Measurements from ENCODE around the gene ADGRD1.

The ADGRD1 gene

GRCh38 chr12:131147293-131147692 lies 193.6 kb downstream of the ADGRD1 start:
- no peaks in the 10 kb centered on the region for H3K36me3 ChIP-seq (ENCODE audit: control insufficient read depth, low read depth, low read length)
- H3K4me1 ChIP-seq (ENCODE audit: control insufficient read depth, low read depth, low read length) = no peaks in the 10 kb centered on the region
- H3K27me3 ChIP-seq (ENCODE audit: control insufficient read depth, insufficient read depth, low read length) = no peaks in the 10 kb centered on the region
- no peak overlapping the region for H3K9ac ChIP-seq (ENCODE audit: low read length)
- no peak overlapping the region for H3K27ac ChIP-seq (ENCODE audit: low read length)
- no peak overlapping the region for H3K4me3 ChIP-seq (ENCODE audit: low read length)
- H3K9me3 ChIP-seq (ENCODE audit: control insufficient read depth, low read depth, low read length) = no peaks in the 10 kb centered on the region

DNA sequence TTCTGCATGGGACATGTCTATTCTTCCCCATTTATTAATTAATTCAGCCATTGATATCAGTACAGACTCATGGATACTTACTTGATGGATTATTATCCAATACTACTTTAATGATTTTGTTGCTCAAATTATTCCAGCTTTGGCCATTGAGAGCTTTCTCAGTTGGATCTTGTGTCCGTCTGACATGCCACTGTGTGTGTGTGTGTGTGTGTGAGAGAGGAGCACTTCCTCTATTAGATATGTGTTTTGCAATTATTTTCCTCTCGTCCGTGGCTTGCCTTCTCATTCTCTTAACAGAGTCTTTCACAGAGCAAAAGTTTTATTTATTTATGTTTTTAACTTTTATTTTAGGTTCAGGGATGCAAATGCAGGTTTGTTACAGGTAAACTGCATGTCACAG lies 194.2 kb downstream of the ADGRD1 start:
- Histone ChIP-seq H3K4me3 (ENCODE audit: low read length) (no peak overlapping the region), H3K9me3 (ENCODE audit: control insufficient read depth, low read depth, low read length) (no peaks in the 10 kb centered on the region), H3K27me3 (ENCODE audit: control insufficient read depth, insufficient read depth, low read length) (no peaks in the 10 kb centered on the region), H3K27ac (ENCODE audit: low read length) (no peak overlapping the region), H3K9ac (ENCODE audit: low read length) (no peak overlapping the region), H3K4me1 (ENCODE audit: control insufficient read depth, low read depth, low read length) (no peaks in the 10 kb centered on the region), H3K36me3 (ENCODE audit: control insufficient read depth, low read depth, low read length) (no peaks in the 10 kb centered on the region)

DNA sequence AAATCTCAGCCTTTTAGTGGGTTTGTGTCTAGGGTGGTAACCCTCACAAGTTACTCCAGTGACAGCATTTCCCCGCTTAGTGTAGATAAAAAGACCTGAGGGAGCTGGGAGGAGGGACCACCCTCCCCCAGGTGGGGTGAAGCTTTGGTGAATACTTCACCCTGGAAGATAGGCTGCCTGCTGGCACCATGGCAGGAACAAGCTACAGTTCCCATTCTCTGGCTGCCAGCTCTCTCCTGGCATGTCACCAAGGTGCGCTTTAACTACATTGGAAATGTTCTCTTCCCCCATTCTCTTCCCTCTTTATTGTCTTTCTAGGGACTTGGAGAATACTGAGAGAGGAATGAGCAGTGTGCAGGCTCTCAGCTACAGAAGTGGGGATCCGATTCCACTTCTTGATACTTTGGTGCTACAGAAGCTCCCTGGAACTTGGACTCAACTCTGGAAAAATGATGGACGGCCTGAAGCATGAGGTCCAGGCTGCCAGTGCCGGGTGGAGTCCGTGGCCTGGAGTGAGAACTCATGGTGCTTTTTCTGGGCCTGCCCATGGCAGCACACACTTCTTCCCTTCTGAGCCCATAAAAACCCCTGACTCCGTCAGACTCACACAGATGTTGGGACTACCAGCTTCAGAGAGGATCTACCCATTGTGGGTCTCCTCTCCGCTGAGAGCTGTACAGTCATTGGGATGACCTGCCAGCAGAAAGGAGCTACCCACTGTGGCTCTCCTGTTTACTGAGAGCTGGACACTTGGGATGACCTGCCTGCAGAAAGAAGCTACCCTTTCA lies 198.0 kb downstream of the ADGRD1 start:
- no peaks in the 10 kb centered on the region for H3K9me3 ChIP-seq (ENCODE audit: control insufficient read depth, low read depth, low read length)
- no peaks in the 10 kb centered on the region for H3K4me1 ChIP-seq (ENCODE audit: control insufficient read depth, low read depth, low read length)
- no peak overlapping the region for H3K4me3 ChIP-seq (ENCODE audit: low read length)
- H3K27me3 ChIP-seq (ENCODE audit: control insufficient read depth, insufficient read depth, low read length) = no peaks in the 10 kb centered on the region
- H3K27ac ChIP-seq (ENCODE audit: low read length) = no peak overlapping the region
- no peak overlapping the region for H3K9ac ChIP-seq (ENCODE audit: low read length)
- H3K36me3 ChIP-seq (ENCODE audit: control insufficient read depth, low read depth, low read length) = no peaks in the 10 kb centered on the region

DNA sequence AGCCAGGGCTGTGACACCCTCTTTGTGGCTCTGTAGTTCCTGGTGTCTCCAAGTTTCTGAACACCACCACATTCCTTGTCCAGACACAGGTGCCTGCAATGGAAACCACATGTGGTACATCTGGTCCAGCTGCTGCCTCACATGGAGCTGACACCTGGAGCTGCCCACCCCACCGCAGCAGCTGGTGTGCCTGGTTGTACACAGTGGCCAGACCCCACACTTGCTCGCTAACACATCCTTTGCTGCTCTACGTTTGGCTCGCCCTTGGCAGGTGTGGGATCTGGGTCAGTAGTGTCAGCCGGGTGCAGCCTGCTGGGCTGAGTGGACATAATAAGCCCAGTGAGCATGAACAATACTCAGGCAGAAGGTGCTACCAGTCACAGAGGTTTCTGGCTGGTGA lies 198.9 kb downstream of the ADGRD1 start:
- Histone ChIP-seq H3K27ac (ENCODE audit: low read length) (no peak overlapping the region), H3K27me3 (ENCODE audit: control insufficient read depth, insufficient read depth, low read length) (no peaks in the 10 kb centered on the region), H3K9ac (ENCODE audit: low read length) (no peak overlapping the region), H3K36me3 (ENCODE audit: control insufficient read depth, low read depth, low read length) (no peaks in the 10 kb centered on the region), H3K4me1 (ENCODE audit: control insufficient read depth, low read depth, low read length) (no peaks in the 10 kb centered on the region), H3K9me3 (ENCODE audit: control insufficient read depth, low read depth, low read length) (no peaks in the 10 kb centered on the region), H3K4me3 (ENCODE audit: low read length) (no peak overlapping the region)

- H3K4me1 ChIP-seq (ENCODE audit: control insufficient read depth, low read depth, low read length) = no peaks in the 10 kb centered on the region
- no peak overlapping the region for H3K4me3 ChIP-seq (ENCODE audit: low read length)
These were observed 199.3 kb downstream of the ADGRD1 start for GRCh38 chr12:131153016-131153415.

GRCh38 chr12:131153956-131154355 lies 200.2 kb downstream of the ADGRD1 start:
- Histone ChIP-seq H3K27me3 (ENCODE audit: control insufficient read depth, insufficient read depth, low read length) (no peaks in the 10 kb centered on the region), H3K9ac (ENCODE audit: low read length) (no peak overlapping the region), H3K4me3 (ENCODE audit: low read length) (no peak overlapping the region), H3K9me3 (ENCODE audit: control insufficient read depth, low read depth, low read length) (no peaks in the 10 kb centered on the region), H3K36me3 (ENCODE audit: control insufficient read depth, low read depth, low read length) (no peaks in the 10 kb centered on the region), H3K4me1 (ENCODE audit: control insufficient read depth, low read depth, low read length) (no peaks in the 10 kb centered on the region), H3K27ac (ENCODE audit: low read length) (no peak overlapping the region)

More at GRCh38 chr12:131153016-131153415, 199.3 kb downstream of the ADGRD1 start:
- H3K27me3 ChIP-seq (ENCODE audit: control insufficient read depth, insufficient read depth, low read length) = no peaks in the 10 kb centered on the region
- H3K9ac ChIP-seq (ENCODE audit: low read length) = no peak overlapping the region
- no peaks in the 10 kb centered on the region for H3K9me3 ChIP-seq (ENCODE audit: control insufficient read depth, low read depth, low read length)
- H3K27ac ChIP-seq (ENCODE audit: low read length) = no peak overlapping the region
- H3K36me3 ChIP-seq (ENCODE audit: control insufficient read depth, low read depth, low read length) = no peaks in the 10 kb centered on the region

GRCh38 chr12:131155131-131155530 lies 201.4 kb downstream of the ADGRD1 start:
- Histone ChIP-seq H3K27ac (ENCODE audit: low read length) (no peak overlapping the region), H3K9me3 (ENCODE audit: control insufficient read depth, low read depth, low read length) (no peaks in the 10 kb centered on the region), H3K4me3 (ENCODE audit: low read length) (no peak overlapping the region), H3K9ac (ENCODE audit: low read length) (no peak overlapping the region), H3K36me3 (ENCODE audit: control insufficient read depth, low read depth, low read length) (no peaks in the 10 kb centered on the region), H3K4me1 (ENCODE audit: control insufficient read depth, low read depth, low read length) (no peaks in the 10 kb centered on the region), H3K27me3 (ENCODE audit: control insufficient read depth, insufficient read depth, low read length) (no peaks in the 10 kb centered on the region)

GRCh38 chr12:131157743-131158142 lies 204.0 kb downstream of the ADGRD1 start:
- Histone ChIP-seq H3K9me3 (ENCODE audit: control insufficient read depth, low read depth, low read length) (no peaks in the 10 kb centered on the region), H3K4me1 (ENCODE audit: control insufficient read depth, low read depth, low read length) (no peaks in the 10 kb centered on the region), H3K9ac (ENCODE audit: low read length) (no peak overlapping the region), H3K27ac (ENCODE audit: low read length) (no peak overlapping the region), H3K4me3 (ENCODE audit: low read length) (no peak overlapping the region), H3K36me3 (ENCODE audit: control insufficient read depth, low read depth, low read length) (no peaks in the 10 kb centered on the region), H3K27me3 (ENCODE audit: control insufficient read depth, insufficient read depth, low read length) (no peaks in the 10 kb centered on the region)

DNA sequence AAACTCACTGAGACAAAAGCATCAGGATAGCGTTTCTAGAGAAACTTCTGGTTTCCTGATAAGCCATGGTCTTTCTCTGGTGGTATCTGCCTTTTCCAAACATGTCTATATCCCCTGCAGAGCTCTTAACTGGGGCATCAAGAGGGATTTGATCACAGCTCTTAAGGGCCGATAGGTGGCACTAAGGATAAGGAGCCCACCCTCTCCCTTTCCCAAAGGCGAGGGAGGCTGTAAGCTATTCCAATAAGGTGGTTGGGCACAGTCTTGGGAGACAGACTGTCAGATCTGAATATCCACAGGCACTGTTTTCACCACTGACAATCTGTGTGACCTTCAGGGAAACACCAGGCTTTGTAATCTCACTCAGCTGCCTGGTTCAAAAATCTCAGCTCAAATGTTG lies 206.0 kb downstream of the ADGRD1 start:
- Histone ChIP-seq H3K27ac (ENCODE audit: low read length) (no peak overlapping the region), H3K9me3 (ENCODE audit: control insufficient read depth, low read depth, low read length) (no peaks in the 10 kb centered on the region), H3K36me3 (ENCODE audit: control insufficient read depth, low read depth, low read length) (no peaks in the 10 kb centered on the region), H3K4me1 (ENCODE audit: control insufficient read depth, low read depth, low read length) (no peaks in the 10 kb centered on the region), H3K4me3 (ENCODE audit: low read length) (no peak overlapping the region), H3K9ac (ENCODE audit: low read length) (no peak overlapping the region), H3K27me3 (ENCODE audit: control insufficient read depth, insufficient read depth, low read length) (no peaks in the 10 kb centered on the region)

GRCh38 chr12:131162113-131162512 lies 208.4 kb downstream of the ADGRD1 start:
- no peaks in the 10 kb centered on the region for H3K27me3 ChIP-seq (ENCODE audit: control insufficient read depth, insufficient read depth, low read length)
- H3K27ac ChIP-seq (ENCODE audit: low read length) = no peak overlapping the region
- no peaks in the 10 kb centered on the region for H3K4me1 ChIP-seq (ENCODE audit: control insufficient read depth, low read depth, low read length)
- H3K9ac ChIP-seq (ENCODE audit: low read length) = no peak overlapping the region
- no peaks in the 10 kb centered on the region for H3K9me3 ChIP-seq (ENCODE audit: control insufficient read depth, low read depth, low read length)
- no peaks in the 10 kb centered on the region for H3K36me3 ChIP-seq (ENCODE audit: control insufficient read depth, low read depth, low read length)
- H3K4me3 ChIP-seq (ENCODE audit: low read length) = no peak overlapping the region

GRCh38 chr12:131163189-131163738 lies 209.6 kb downstream of the ADGRD1 start:
- Histone ChIP-seq H3K4me3 (ENCODE audit: low read length) (no peak overlapping the region), H3K36me3 (ENCODE audit: control insufficient read depth, low read depth, low read length) (no peaks in the 10 kb centered on the region), H3K9ac (ENCODE audit: low read length) (no peak overlapping the region), H3K9me3 (ENCODE audit: control insufficient read depth, low read depth, low read length) (no peaks in the 10 kb centered on the region), H3K27me3 (ENCODE audit: control insufficient read depth, insufficient read depth, low read length) (no peaks in the 10 kb centered on the region), H3K4me1 (ENCODE audit: control insufficient read depth, low read depth, low read length) (no peaks in the 10 kb centered on the region), H3K27ac (ENCODE audit: low read length) (no peak overlapping the region)
